CD14-positive monocyte (primary cell): ENCODE data around the gene ZSCAN1. TPM values are rescaled to one million over a fixed set of nuclear protein-coding genes. Genes with fewer than 3 reads are reported as not detected.

Source experiments
- DNase-seq, 3 donors: peaks; one replicate each; pipeline ENCODE4 v3.0.0-alpha.2; 2011 to 2022
- H2AFZ ChIP-seq: 2 replicates; pipeline ENCODE4 v1.6.0; 2012; ENCODE audit warnings: mild to moderate bottlenecking, low read depth, low read length, inconsistent platforms; ENCODE audit not compliant: insufficient read depth, poor library complexity, severe bottlenecking
- H3K27ac ChIP-seq, 2 donors: 1 replicate in 1 of 2; 2 replicates in 1 of 2; pipeline ENCODE4 v1.5.1; 2012 to 2013; ENCODE audit warnings: low read length in 2 of 2, control low read depth in 1 of 2, inconsistent platforms in 1 of 2, low read depth in 1 of 2, mild to moderate bottlenecking in 1 of 2
- H3K27me3 ChIP-seq, 2 donors: one replicate each; pipeline versions ENCODE4 v1.6.0 to v1.6.1; 2011 to 2013; ENCODE audit warnings: low read length in 2 of 2; ENCODE audit not compliant: control insufficient read depth in 2 of 2, insufficient read depth in 2 of 2
- H3K36me3 ChIP-seq, 2 donors: replicated peaks in 1 of 2; 1 replicate in 1 of 2; 2 replicates in 1 of 2; pipeline versions ENCODE4 v1.5.1 to v1.6.1; 2012 to 2013; ENCODE audit warnings: low read length in 2 of 2, control low read depth in 1 of 2, inconsistent platforms in 1 of 2, mild to moderate bottlenecking in 1 of 2; ENCODE audit not compliant: insufficient read depth in 2 of 2, control insufficient read depth in 1 of 2
- H3K4me1 ChIP-seq, 2 donors: 1 replicate in 1 of 2; 2 replicates in 1 of 2; pipeline versions ENCODE4 v1.5.1 to v1.6.1; 2012 to 2013; ENCODE audit warnings: low read length in 2 of 2, control low read depth in 1 of 2, inconsistent platforms in 1 of 2, mild to moderate bottlenecking in 1 of 2, moderate library complexity in 1 of 2; ENCODE audit not compliant: insufficient read depth in 2 of 2, control insufficient read depth in 1 of 2
- H3K4me2 ChIP-seq: replicated peaks from 2 replicates; pipeline ENCODE3; 2012; ENCODE audit warnings: low read length, moderate library complexity, mild to moderate bottlenecking; ENCODE audit not compliant: poor library complexity, severe bottlenecking; ENCODE audit errors: extremely low read depth
- H3K4me3 ChIP-seq, 3 experiments: fragments of 200-600 bp in 1 of 3; sonication (generic) in 1 of 3; replicated peaks in 1 of 3; 1 replicate in 2 of 3; 2 replicates in 1 of 3; pipeline ENCODE4 v1.5.1; 2011 to 2013; ENCODE audit warnings: low read length in 3 of 3, mild to moderate bottlenecking in 3 of 3, control low read depth in 2 of 3, low read depth in 2 of 3, inconsistent platforms in 1 of 3, moderate library complexity in 1 of 3
- H3K79me2 ChIP-seq: 2 replicates; pipeline ENCODE4 v1.6.0; 2012; ENCODE audit warnings: mild to moderate bottlenecking, control low read depth, inconsistent platforms, low read length, moderate library complexity; ENCODE audit not compliant: insufficient read depth
- H3K9ac ChIP-seq: 2 replicates; pipeline ENCODE4 v1.6.0; 2017; ENCODE audit warnings: low read length, mild to moderate bottlenecking; ENCODE audit not compliant: insufficient read depth, poor library complexity, severe bottlenecking
- H3K9me3 ChIP-seq, 2 donors: replicated peaks in 1 of 2; 1 replicate in 1 of 2; 2 replicates in 1 of 2; pipeline versions ENCODE4 v1.5.1 to v1.6.1; 2012 to 2013; ENCODE audit warnings: low read length in 2 of 2, control low read depth in 1 of 2; ENCODE audit not compliant: control insufficient read depth in 1 of 2, insufficient read depth in 1 of 2
- H4K20me1 ChIP-seq: 2 replicates; pipeline ENCODE4 v1.6.0; 2012; ENCODE audit warnings: mild to moderate bottlenecking, low read length, control low read depth, moderate library complexity; ENCODE audit not compliant: insufficient read depth
- H3K27ac Mint-ChIP-seq, 7 donors: one replicate each; pipeline ENCODE4 v1.8.0; 2020; ENCODE audit warnings: mild to moderate bottlenecking in 7 of 7, mixed read lengths in 7 of 7, moderate library complexity in 6 of 7, inconsistent platforms in 2 of 7
- H3K27me3 Mint-ChIP-seq, 3 donors: one replicate each; pipeline ENCODE4 v1.8.0; 2021 to 2022; ENCODE audit warnings: low read depth in 3 of 3, mild to moderate bottlenecking in 3 of 3, mixed read lengths in 3 of 3, moderate library complexity in 3 of 3, inconsistent platforms in 1 of 3
- H3K36me3 Mint-ChIP-seq, 2 donors: one replicate each; pipeline ENCODE4 v1.8.0; 2020; ENCODE audit warnings: mixed read lengths in 2 of 2, inconsistent platforms in 1 of 2, mild to moderate bottlenecking in 1 of 2
- H3K4me1 Mint-ChIP-seq: one replicate; pipeline ENCODE4 v1.8.0; 2020; ENCODE audit warnings: mild to moderate bottlenecking, mixed read lengths
- H3K4me3 Mint-ChIP-seq, 2 donors: one replicate each; pipeline ENCODE4 v1.8.0; 2020; ENCODE audit warnings: mild to moderate bottlenecking in 2 of 2, mixed read lengths in 2 of 2, moderate library complexity in 1 of 2
- H3K9me3 Mint-ChIP-seq, 7 donors: one replicate each; pipeline ENCODE4 v1.8.0; 2020 to 2022; ENCODE audit warnings: mixed read lengths in 7 of 7, mild to moderate bottlenecking in 6 of 7, moderate library complexity in 6 of 7, inconsistent platforms in 2 of 7
- WGBS: methylation state at CpG from one replicate; pipeline ENCODE4 v1.1.5; 2013; ENCODE audit warnings: missing lambda C conversion rate; ENCODE audit not compliant: insufficient coverage; 5-methylcytosine and 5-hydroxymethylcytosine counted together
- intact Hi-C, 2 donors: fragments of 100-400 bp; cut with micrococcal nuclease; formaldehyde crosslinking; loops; one replicate each; pipeline versions ENCODE4 v1.15.0 to v1.15.1; 2023
- polyA plus RNA-seq, 3 donors: library from polyadenylated mRNA; depleted of rRNA in 1 of 3; unstranded in 2 of 3; stranded (reverse) in 1 of 3; fragments of 300-500 nt in 2 of 3; fragments of >200 nt in 1 of 3; fragmentation: Illumina TruSeq in 2 of 3; gene quantifications; 1 replicate in 2 of 3; 2 replicates in 1 of 3; pipeline ENCODE4 v1.2.3, GENCODE V29; 2012 to 2021
- TF ChIP-seq, protein P1 (sequence below): fragments of 200-600 bp; IDR thresholded peaks from one replicate; pipeline ENCODE4 v1.8.0; 2022; ENCODE audit warnings: antibody characterized with exemption, mild to moderate bottlenecking

Gene ZSCAN1
- polyA plus RNA-seq, 3 donors, result not detected

DNA sequence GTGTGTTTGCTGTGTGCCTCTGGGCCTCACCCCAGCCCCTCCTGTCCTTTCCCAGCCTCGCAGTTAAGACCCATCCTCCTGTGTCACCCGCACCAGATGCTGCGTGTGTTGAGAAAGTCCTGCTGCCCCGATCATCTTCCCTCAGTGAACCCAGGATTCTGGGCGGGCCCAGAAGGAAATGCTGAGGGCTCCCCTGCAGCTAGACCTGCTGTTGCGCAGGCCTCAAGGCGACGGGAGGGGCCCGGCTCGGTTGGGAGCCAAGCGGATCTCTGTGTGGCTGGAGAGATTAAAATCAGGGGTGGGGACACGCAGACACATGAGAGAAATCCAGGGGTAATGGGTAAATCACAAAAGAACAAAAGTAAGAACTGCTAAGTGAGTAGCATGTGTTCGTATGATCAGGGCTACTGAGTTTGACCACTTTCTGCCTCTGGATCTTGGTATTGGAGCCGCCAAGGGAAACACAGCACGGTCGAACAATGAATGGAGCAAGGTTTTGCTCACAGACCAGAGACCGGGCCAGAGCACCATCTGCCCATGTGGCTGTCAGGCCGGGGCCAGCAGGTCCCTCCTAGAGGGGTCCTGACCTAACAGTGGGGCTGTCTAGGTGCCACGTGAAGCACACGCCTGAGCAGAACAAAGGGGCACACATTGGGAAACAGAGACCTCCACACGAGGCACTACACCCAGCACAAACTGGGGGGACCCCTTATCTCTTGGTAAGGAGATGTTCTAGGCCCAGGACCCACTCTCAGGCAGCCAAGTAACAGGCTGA is 7.1 kb downstream of the ZSCAN1 start:
- no peaks in the 10 kb centered on the region for H3K27me3 ChIP-seq
- intact Hi-C loops, result no loop called here
- Mint-ChIP-seq H3K27ac (no peak overlapping the region), H3K27me3 (peaks cover 1 to 15% (median 10%) of the 10 kb centered on the region in 3 donors), H3K4me3 (no peak overlapping the region), H3K9me3 (peaks cover 63 to 98% (median 88%) of the 10 kb centered on the region in 7 donors), H3K4me1 (no peaks in the 10 kb centered on the region), H3K36me3 (no peaks in the 10 kb centered on the region)
- H3K9ac ChIP-seq, result no peak overlapping the region
- H2AFZ ChIP-seq, result no peak overlapping the region
- DNase-seq, result no peak
- no peaks in the 10 kb centered on the region for H3K36me3 ChIP-seq
- H3K79me2 ChIP-seq, result no peaks in the 10 kb centered on the region
- TF ChIP-seq, protein P1, sequence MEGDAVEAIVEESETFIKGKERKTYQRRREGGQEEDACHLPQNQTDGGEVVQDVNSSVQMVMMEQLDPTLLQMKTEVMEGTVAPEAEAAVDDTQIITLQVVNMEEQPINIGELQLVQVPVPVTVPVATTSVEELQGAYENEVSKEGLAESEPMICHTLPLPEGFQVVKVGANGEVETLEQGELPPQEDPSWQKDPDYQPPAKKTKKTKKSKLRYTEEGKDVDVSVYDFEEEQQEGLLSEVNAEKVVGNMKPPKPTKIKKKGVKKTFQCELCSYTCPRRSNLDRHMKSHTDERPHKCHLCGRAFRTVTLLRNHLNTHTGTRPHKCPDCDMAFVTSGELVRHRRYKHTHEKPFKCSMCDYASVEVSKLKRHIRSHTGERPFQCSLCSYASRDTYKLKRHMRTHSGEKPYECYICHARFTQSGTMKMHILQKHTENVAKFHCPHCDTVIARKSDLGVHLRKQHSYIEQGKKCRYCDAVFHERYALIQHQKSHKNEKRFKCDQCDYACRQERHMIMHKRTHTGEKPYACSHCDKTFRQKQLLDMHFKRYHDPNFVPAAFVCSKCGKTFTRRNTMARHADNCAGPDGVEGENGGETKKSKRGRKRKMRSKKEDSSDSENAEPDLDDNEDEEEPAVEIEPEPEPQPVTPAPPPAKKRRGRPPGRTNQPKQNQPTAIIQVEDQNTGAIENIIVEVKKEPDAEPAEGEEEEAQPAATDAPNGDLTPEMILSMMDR, result no peak
- H3K4me2 ChIP-seq, result no peak overlapping the region
- H4K20me1 ChIP-seq, result no peaks in the 10 kb centered on the region
- no peak overlapping the region for H3K4me3 ChIP-seq
- H3K9me3 ChIP-seq, result peaks cover 92 to 96% of the 10 kb centered on the region in 2 donors
- 94% methylated on average over 14 of the region's 21 CpGs for WGBS
- no peak overlapping the region for H3K27ac ChIP-seq
- H3K4me1 ChIP-seq, result no peaks in the 10 kb centered on the region

DNA sequence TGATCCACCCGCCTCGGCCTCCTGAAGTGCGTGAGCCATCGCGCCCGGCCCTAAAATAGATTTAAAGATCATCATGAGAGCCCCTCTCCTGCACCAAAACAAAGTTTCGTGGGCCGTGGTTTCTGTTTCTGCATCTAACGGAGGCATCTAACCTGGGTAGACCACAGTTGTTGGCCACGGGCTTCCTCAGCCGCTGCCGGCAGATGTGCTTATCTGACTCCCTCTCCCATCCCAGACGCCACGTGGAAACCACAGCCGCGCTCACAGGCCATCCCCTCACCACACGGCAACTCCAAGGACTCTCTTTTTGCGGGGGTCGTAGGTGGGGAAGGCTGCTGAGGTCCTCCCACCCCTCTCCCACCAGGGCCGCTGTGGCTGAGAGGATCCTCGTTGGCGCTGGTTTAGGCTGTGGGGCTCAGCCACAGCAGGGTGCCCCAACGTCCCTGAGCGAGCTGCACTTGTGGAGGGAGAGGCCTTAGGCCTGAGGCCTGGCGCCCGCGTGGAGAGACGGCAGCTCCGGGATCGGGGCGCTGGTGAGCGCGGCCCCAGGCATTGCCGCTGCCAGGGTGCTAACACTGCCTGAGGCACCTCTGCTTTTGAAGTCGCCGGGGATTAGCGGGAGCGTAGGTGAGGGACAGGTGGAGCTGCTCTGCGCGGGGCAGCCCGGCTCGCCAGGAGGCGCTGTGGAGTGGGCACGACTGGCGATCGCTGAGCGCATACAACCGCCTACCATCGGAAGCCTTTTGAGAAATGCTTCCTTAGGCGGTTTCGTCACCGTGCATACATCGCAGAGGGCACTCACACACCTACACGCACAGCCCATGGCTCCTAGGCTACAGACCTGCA is 8.9 kb downstream of the ZSCAN1 start:
- H3K4me1 ChIP-seq, result no peaks in the 10 kb centered on the region
- no peak overlapping the region for H3K4me2 ChIP-seq
- H2AFZ ChIP-seq, result no peak overlapping the region
- peaks cover 96 to 97% of the 10 kb centered on the region in 2 donors for H3K9me3 ChIP-seq
- H3K36me3 ChIP-seq, result no peaks in the 10 kb centered on the region
- Mint-ChIP-seq H3K27ac (no peak overlapping the region), H3K27me3 (peaks cover 1 to 10% (median 8%) of the 10 kb centered on the region in 3 donors), H3K4me1 (no peaks in the 10 kb centered on the region), H3K9me3 (peaks cover 71 to 99% (median 95%) of the 10 kb centered on the region in 7 donors), H3K36me3 (no peaks in the 10 kb centered on the region), H3K4me3 (no peak overlapping the region)
- peak overlapping the region in 1 of 3 experiments; percentile 13 for H3K4me3 ChIP-seq
- TF ChIP-seq, protein P1, result no peak
- no peak overlapping the region for H3K9ac ChIP-seq
- no peaks in the 10 kb centered on the region for H4K20me1 ChIP-seq
- WGBS, result 39% methylated on average over 38 of the region's 54 CpGs
- DNase-seq, result no peak
- no peak overlapping the region for H3K27ac ChIP-seq
- intact Hi-C loops, result no loop called here
- no peaks in the 10 kb centered on the region for H3K79me2 ChIP-seq
- H3K27me3 ChIP-seq, result no peaks in the 10 kb centered on the region
